Measurements from ENCODE around the gene HEMGN.

- TF ChIP-seq, protein P1, sequence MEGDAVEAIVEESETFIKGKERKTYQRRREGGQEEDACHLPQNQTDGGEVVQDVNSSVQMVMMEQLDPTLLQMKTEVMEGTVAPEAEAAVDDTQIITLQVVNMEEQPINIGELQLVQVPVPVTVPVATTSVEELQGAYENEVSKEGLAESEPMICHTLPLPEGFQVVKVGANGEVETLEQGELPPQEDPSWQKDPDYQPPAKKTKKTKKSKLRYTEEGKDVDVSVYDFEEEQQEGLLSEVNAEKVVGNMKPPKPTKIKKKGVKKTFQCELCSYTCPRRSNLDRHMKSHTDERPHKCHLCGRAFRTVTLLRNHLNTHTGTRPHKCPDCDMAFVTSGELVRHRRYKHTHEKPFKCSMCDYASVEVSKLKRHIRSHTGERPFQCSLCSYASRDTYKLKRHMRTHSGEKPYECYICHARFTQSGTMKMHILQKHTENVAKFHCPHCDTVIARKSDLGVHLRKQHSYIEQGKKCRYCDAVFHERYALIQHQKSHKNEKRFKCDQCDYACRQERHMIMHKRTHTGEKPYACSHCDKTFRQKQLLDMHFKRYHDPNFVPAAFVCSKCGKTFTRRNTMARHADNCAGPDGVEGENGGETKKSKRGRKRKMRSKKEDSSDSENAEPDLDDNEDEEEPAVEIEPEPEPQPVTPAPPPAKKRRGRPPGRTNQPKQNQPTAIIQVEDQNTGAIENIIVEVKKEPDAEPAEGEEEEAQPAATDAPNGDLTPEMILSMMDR (IDR thresholded peaks at IDR 0.05) = no peak
- TF ChIP-seq POLR2AphosphoS5 (IDR thresholded peaks at IDR 0.05) = no peak
Observed at GRCh38 chr9:97941323-97941722, 3.4 kb upstream of the HEMGN start.
